Measurements from ENCODE around the gene ABCA1.

DNA sequence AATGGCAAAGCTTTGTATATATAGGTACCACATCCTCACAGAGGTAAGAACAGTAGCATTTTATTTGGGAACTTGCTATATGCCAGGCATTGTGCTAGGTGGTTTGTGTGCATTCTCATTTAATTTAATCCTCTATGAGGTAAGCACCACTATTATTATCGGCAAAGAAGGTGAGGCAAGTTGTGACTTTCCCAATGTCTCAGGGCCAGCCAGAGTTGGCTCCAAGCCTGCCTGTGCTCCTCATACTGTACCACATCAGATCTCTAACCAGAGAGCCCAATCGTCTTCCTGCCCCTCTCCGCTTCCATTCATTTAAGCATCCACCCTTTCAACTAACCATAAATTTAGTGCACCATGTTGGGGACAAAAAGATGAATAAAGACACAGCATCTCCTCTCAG, 108.9 kb downstream of the ABCA1 start:
- no peak for TF ChIP-seq CTCF (IDR thresholded peaks at IDR 0.05 in 4 of 5, conservative IDR thresholded peaks at IDR 0.05 in 1 of 5)
- no peak for TF ChIP-seq POLR2A (IDR thresholded peaks at IDR 0.05)
